K562 (cell line): Measurements from ENCODE around the gene MYRIP. TPM values are rescaled to one million over a fixed set of nuclear protein-coding genes. Genes with fewer than 3 reads are reported as not detected.

ENCODE experiments used
- ATF1 ChIP-seq, 2 experiments: fragments of 450-650 bp in 1 of 2; IDR thresholded peaks; 2 replicates each; pipeline ENCODE4 v1.6.1; 2016; ENCODE audit warnings: missing compliant biosample characterization in 1 of 2, missing genetic modification characterization in 1 of 2
- ATF4 ChIP-seq: fragments of 450-650 bp; formaldehyde crosslinking; IDR thresholded peaks from 2 replicates; pipeline ENCODE4 v1.4.0; 2022; ENCODE audit warnings: mild to moderate bottlenecking, moderate library complexity
- CTCF ChIP-seq, 3 experiments: IDR thresholded peaks in 2 of 3; conservative IDR thresholded peaks in 1 of 3; 2 replicates each; pipeline ENCODE4 v1.5.1; 2011 to 2012; ENCODE audit warnings: low read length in 3 of 3, mild to moderate bottlenecking in 3 of 3, control low read depth in 2 of 3, improper control_type of control experiment in 1 of 3, inconsistent platforms in 1 of 3, low read depth in 1 of 3, mixed read lengths in 1 of 3, moderate library complexity in 1 of 3; ENCODE audit not compliant: insufficient read depth in 2 of 3
- ELF2 ChIP-seq: fragments of 250-450 bp; sonication (Bioruptor Pico); IDR thresholded peaks from 2 replicates; pipeline ENCODE4 v1.5.0; 2021; ENCODE audit warnings: mild to moderate bottlenecking
- EP300 ChIP-seq: IDR thresholded peaks from 2 replicates; pipeline ENCODE4 v1.6.1; 2012; ENCODE audit warnings: low read length, improper control_type of control experiment
- MTA3 ChIP-seq: fragments of 450-650 bp; formaldehyde crosslinking; IDR thresholded peaks from 2 replicates; pipeline ENCODE4 v1.6.1; 2017; ENCODE audit warnings: mild to moderate bottlenecking, borderline replicate concordance
- NFXL1 ChIP-seq: fragments of 450-650 bp; formaldehyde crosslinking; IDR thresholded peaks from 2 replicates; pipeline ENCODE4 v1.4.0; 2021; ENCODE audit warnings: mild to moderate bottlenecking
- POLR3A ChIP-seq: IDR thresholded peaks from 2 replicates; pipeline ENCODE4 v1.6.1; 2011; ENCODE audit warnings: borderline replicate concordance, mild to moderate bottlenecking, moderate library complexity; ENCODE audit not compliant: insufficient read length, insufficient read depth; ENCODE audit errors: extremely low read depth
- SRSF7 ChIP-seq: fragments of 200-400 bp; formaldehyde crosslinking; optimal IDR thresholded peaks from 2 replicates; pipeline ENCODE3; 2017; ENCODE audit warnings: mild to moderate bottlenecking, low read depth, low read length
- polyA plus RNA-seq, 8 experiments: library from polyadenylated mRNA; depleted of rRNA in 4 of 8; stranded (reverse) in 5 of 8; unstranded in 3 of 8; fragments of >200 nt; fragmentation: Nextera tagmentation in 2 of 8; fragmentation: Illumina TruSeq in 1 of 8; extraction: Ambion mirVana in 2 of 8; extraction: Trizol in 1 of 8; gene quantifications; 2 replicates each; pipeline versions ENCODE4 v1.2.1 to v1.2.3, GENCODE V29; 2011 to 2014; ENCODE audit warnings: inconsistent platforms in 1 of 8, missing spikeins in 1 of 8
- total RNA-seq, 7 experiments: library from RNA; depleted of rRNA in 6 of 7; stranded (reverse); fragments of >200 nt in 6 of 7; fragmentation: Illumina TruSeq in 2 of 7; extraction: Trizol in 2 of 7; gene quantifications; 2 replicates each; pipeline versions ENCODE4 v1.2.1 to v1.2.3, GENCODE V29; 2011 to 2021; ENCODE audit warnings: low replicate concordance in 1 of 7
- TF ChIP-seq, protein P1 (sequence below): fragments of 450-650 bp; IDR thresholded peaks from 2 replicates; pipeline ENCODE4 v1.7.1; 2018; ENCODE audit warnings: mild to moderate bottlenecking, low read depth; ENCODE audit not compliant: partially characterized antibody
- TF ChIP-seq, protein P2 (sequence below), 2 experiments: IDR thresholded peaks in 1 of 2; conservative IDR thresholded peaks in 1 of 2; 2 replicates each; pipeline ENCODE4 v1.6.1; 2016; ENCODE audit warnings: low read depth in 2 of 2, mild to moderate bottlenecking in 1 of 2, missing compliant biosample characterization in 1 of 2, missing genetic modification characterization in 1 of 2, moderate library complexity in 1 of 2
- TF ChIP-seq, protein P3 (sequence below): fragments of 450-650 bp; IDR thresholded peaks from 2 replicates; pipeline ENCODE4 v1.6.1; 2017; ENCODE audit warnings: antibody characterized with exemption, mild to moderate bottlenecking

The MYRIP gene
- total and polyA plus RNA-seq, 9 of the 15 experiments (the other 6 are each of a cell fraction or from before 2014, with no cell fraction given): 0.03 to 0.12 TPM; not detected in 7

- TF ChIP-seq, protein P1, sequence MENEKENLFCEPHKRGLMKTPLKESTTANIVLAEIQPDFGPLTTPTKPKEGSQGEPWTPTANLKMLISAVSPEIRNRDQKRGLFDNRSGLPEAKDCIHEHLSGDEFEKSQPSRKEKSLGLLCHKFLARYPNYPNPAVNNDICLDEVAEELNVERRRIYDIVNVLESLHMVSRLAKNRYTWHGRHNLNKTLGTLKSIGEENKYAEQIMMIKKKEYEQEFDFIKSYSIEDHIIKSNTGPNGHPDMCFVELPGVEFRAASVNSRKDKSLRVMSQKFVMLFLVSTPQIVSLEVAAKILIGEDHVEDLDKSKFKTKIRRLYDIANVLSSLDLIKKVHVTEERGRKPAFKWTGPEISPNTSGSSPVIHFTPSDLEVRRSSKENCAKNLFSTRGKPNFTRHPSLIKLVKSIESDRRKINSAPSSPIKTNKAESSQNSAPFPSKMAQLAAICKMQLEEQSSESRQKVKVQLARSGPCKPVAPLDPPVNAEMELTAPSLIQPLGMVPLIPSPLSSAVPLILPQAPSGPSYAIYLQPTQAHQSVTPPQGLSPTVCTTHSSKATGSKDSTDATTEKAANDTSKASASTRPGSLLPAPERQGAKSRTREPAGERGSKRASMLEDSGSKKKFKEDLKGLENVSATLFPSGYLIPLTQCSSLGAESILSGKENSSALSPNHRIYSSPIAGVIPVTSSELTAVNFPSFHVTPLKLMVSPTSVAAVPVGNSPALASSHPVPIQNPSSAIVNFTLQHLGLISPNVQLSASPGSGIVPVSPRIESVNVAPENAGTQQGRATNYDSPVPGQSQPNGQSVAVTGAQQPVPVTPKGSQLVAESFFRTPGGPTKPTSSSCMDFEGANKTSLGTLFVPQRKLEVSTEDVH: no peak
- no peak; the same call in 1 of the 2 replicates for TF ChIP-seq MTA3
- TF ChIP-seq NFXL1 (CRISPR knock-in tag): no peak
- TF ChIP-seq SRSF7: no peak
- TF ChIP-seq POLR3A: no peak
- no peak for TF ChIP-seq ELF2
- TF ChIP-seq, protein P2, sequence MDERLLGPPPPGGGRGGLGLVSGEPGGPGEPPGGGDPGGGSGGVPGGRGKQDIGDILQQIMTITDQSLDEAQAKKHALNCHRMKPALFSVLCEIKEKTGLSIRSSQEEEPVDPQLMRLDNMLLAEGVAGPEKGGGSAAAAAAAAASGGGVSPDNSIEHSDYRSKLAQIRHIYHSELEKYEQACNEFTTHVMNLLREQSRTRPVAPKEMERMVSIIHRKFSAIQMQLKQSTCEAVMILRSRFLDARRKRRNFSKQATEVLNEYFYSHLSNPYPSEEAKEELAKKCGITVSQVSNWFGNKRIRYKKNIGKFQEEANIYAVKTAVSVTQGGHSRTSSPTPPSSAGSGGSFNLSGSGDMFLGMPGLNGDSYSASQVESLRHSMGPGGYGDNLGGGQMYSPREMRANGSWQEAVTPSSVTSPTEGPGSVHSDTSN (CRISPR knock-in tag; IDR thresholded peaks at IDR 0.05; ENCODE audit: low read depth): no peak
- TF ChIP-seq, protein P2 (tag; conservative IDR thresholded peaks at IDR 0.05; ENCODE audit: low read depth): peak; percentile 87
- TF ChIP-seq CTCF (IDR thresholded peaks at IDR 0.05 in 2 of 3, conservative IDR thresholded peaks at IDR 0.05 in 1 of 3; ENCODE audit: insufficient read depth in 2 of 3, low read depth in 1 of 3, low read length in 3 of 3): no peak
- TF ChIP-seq EP300: no peak
- TF ChIP-seq ATF1 (CRISPR knock-in tag; IDR thresholded peaks at IDR 0.05): no peak
- TF ChIP-seq ATF1 (tag; IDR thresholded peaks at IDR 0.05): peak; percentile 91
- TF ChIP-seq, protein P3, sequence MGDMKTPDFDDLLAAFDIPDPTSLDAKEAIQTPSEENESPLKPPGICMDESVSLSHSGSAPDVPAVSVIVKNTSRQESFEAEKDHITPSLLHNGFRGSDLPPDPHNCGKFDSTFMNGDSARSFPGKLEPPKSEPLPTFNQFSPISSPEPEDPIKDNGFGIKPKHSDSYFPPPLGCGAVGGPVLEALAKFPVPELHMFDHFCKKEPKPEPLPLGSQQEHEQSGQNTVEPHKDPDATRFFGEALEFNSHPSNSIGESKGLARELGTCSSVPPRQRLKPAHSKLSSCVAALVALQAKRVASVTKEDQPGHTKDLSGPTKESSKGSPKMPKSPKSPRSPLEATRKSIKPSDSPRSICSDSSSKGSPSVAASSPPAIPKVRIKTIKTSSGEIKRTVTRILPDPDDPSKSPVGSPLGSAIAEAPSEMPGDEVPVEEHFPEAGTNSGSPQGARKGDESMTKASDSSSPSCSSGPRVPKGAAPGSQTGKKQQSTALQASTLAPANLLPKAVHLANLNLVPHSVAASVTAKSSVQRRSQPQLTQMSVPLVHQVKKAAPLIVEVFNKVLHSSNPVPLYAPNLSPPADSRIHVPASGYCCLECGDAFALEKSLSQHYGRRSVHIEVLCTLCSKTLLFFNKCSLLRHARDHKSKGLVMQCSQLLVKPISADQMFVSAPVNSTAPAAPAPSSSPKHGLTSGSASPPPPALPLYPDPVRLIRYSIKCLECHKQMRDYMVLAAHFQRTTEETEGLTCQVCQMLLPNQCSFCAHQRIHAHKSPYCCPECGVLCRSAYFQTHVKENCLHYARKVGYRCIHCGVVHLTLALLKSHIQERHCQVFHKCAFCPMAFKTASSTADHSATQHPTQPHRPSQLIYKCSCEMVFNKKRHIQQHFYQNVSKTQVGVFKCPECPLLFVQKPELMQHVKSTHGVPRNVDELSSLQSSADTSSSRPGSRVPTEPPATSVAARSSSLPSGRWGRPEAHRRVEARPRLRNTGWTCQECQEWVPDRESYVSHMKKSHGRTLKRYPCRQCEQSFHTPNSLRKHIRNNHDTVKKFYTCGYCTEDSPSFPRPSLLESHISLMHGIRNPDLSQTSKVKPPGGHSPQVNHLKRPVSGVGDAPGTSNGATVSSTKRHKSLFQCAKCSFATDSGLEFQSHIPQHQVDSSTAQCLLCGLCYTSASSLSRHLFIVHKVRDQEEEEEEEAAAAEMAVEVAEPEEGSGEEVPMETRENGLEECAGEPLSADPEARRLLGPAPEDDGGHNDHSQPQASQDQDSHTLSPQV: peak; percentile 79
- TF ChIP-seq ATF4 (CRISPR knock-in tag): 0 out of 2 replicates have a peak, but pooled peaks have one; percentile 16
These were observed 483.4 kb downstream of the MYRIP start (continued) for GRCh38 chr3:40292637-40293349.
